ENCODE results near the gene SPAG9.

GRCh38 chr17:51133365-51133764, 12.7 kb upstream of the SPAG9 start:
- TF ChIP-seq, protein P1, sequence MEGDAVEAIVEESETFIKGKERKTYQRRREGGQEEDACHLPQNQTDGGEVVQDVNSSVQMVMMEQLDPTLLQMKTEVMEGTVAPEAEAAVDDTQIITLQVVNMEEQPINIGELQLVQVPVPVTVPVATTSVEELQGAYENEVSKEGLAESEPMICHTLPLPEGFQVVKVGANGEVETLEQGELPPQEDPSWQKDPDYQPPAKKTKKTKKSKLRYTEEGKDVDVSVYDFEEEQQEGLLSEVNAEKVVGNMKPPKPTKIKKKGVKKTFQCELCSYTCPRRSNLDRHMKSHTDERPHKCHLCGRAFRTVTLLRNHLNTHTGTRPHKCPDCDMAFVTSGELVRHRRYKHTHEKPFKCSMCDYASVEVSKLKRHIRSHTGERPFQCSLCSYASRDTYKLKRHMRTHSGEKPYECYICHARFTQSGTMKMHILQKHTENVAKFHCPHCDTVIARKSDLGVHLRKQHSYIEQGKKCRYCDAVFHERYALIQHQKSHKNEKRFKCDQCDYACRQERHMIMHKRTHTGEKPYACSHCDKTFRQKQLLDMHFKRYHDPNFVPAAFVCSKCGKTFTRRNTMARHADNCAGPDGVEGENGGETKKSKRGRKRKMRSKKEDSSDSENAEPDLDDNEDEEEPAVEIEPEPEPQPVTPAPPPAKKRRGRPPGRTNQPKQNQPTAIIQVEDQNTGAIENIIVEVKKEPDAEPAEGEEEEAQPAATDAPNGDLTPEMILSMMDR (IDR thresholded peaks at IDR 0.05; ENCODE audit: low read length), result no peak
- no peak for TF ChIP-seq EZH2 (optimal IDR thresholded peaks at IDR 0.05; ENCODE audit: low read depth, low read length)
- no peak for TF ChIP-seq EZH2phosphoT487 (IDR thresholded peaks at IDR 0.05; ENCODE audit: low read length)

All from MM.1S (cell line).